Epithelial cell of prostate (primary cell): ENCODE data around the gene CHRNA4.
"Not testable (repeated sequence)": the region's sequence is repeated elsewhere in the genome, so short reads cannot be mapped to it uniquely, and the experiment has no call there.

Source experiments
- DNase-seq: peaks from one replicate; pipeline ENCODE4 v3.0.0-alpha.2; 2011; ENCODE audit warnings: low read depth, low spot score
- H3K27ac ChIP-seq: fragments of 450-650 bp; 2 replicates; pipeline ENCODE4 v1.5.1; 2017; ENCODE audit warnings: mild to moderate bottlenecking

The CHRNA4 gene

DNA sequence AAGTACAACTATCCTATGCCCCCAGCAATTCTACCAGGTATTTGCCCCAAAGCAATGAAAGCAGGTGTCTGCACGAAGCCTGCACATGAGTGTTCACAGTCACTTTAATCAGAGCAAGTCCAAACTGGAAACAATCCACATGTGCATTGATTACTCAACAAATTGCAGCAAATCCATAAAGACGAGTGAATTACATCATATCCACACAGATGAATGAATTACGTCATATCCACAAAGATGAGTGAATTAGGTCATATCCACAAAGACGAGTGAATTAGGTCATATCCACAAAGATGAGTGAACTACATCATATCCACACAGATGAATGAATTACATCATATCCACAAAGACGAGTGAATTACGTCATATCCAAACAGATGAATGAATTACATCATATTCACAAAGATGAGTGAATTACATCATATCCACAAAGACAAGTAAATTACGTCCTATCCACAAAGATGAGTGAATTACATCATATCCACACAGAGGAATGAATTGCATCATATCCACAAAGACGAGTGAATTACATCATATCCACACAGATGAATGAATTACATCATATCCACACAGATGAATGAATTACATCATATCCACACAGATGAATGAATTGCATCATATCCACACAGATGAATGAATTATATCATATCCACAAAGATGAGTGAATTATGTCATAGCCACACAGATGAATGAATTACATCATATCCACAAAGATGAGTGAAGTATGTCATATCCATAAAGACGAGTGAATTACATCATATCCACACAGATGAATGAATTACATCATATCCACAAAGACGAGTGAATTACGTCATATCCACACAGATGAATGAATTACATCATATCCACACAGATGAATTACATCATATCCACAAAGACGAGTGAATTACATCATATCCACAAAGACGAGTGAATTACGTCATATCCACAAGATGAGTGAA lies 21.7 kb downstream of the CHRNA4 start:
- not testable (repeated sequence) for DNase-seq

DNA sequence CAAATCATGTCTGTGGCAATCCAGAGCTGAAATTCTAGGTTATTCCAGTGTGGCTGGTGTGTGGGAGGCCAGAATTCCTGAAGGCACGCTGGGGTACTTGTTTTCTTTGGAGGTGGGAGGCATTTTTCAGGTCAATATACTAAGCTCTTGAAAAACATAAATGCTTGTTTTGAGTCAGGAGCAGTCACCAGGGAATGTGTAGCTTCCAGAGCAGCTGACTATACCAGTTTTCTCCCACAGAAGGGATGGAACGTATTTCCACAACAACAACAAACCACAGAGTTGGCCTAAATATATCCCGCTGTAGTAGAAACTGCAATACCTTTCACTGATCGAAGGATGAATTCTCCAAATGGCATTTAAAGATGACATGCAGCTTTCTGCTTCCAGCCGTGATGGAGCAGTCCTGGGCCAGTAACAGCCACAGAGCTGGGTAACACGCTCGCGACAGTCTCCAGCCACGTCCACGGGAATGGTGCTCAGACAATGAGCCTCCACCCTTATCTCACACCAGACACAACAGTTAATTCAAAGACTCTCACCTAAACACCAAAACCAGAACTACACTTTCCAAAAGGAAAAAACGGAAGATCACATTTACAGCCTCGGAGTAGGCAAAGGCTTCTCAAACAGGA lies 23.2 kb downstream of the CHRNA4 start:
- DNase-seq: no peak
- H3K27ac ChIP-seq: no peak overlapping the region

More for the DNA sequence above, 21.7 kb downstream of the CHRNA4 start:
- not testable (repeated sequence) for H3K27ac ChIP-seq

DNA sequence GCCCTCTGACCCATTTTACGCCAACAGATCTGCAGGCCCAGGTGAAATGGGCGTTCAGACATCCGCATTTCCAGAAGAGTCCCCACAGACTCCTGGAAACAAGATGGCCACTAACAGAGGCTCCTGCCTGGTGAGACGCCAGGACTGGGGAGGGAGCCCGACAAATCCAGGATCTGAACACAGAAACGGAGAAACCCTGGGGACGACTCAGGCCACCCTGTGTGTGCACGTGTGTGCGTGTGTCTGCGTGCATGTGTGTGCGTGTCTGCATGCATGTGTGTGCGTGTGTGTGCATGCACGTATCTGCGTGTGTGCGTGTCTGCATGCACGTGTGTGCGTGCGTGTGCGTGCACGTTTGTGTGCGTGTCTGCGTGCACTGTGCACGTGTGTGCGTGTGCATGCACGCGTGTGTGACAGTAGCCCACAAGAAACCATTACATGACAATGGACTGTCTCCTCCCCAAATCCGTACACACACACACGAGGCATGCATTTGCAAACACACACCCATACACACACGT lies 24.9 kb downstream of the CHRNA4 start:
- H3K27ac ChIP-seq: no peak overlapping the region
- no peak for DNase-seq

DNA sequence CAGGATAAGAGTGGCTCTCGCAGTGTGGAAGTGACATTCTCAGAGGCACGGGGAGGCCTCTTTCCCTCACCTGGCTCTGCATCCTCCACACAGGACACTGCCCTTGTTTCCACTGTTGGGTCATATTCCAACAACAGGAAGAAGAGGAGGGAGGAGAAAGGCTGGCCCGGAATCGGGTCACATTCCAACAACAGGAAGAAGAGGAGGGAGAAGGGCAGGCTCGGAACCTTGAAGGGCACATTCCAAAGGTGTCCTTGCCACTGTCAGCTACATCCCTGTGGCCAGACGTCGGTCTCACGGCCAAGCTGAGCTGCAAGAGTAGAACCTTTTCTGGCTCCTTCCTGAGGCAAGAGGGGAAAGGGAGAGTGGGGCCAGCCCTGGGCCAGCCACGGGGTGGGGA lies 25.4 kb downstream of the CHRNA4 start:
- no peak overlapping the region for H3K27ac ChIP-seq
- no peak for DNase-seq

DNA sequence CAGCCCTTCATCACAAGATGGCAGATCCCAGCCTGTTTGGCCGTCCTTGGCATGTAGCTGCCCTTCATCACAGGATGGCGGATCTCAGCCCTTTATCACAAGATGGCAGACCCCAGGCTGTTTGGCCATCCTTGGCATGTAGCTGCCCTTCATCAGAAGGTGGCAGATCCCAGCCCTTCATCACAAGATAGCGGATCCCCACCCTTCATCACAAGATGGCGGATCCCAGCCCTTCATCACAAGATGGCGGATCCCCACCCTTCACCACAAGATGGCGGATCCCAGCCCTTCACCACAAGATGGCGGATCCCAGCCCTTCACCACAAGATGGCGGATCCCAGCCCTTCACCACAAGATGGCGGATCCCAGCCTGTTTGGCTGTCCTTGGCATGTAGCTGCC lies 26.1 kb downstream of the CHRNA4 start:
- DNase-seq, H3K27ac ChIP-seq: not testable (repeated sequence)

DNA sequence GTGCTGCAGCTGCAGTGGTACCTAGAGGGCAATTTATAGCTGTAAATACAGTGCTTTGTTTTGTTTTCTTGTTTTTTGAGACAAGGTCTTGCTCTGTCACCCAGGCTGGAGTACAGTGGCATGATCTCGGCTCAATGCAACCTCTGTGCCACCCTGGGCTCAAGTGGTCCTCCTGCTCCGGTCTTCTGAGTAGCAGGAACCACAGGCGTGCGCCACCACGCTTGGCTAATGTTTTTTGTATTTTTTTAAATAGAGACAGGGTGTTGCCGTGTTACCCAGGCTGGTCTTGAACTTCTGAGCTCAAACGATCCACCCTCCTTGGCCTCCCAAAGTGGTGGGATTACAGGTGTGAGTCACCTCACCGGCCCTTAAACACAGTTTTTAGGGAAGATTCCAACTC lies 26.8 kb downstream of the CHRNA4 start:
- no peak for DNase-seq
- H3K27ac ChIP-seq: no peak overlapping the region

DNA sequence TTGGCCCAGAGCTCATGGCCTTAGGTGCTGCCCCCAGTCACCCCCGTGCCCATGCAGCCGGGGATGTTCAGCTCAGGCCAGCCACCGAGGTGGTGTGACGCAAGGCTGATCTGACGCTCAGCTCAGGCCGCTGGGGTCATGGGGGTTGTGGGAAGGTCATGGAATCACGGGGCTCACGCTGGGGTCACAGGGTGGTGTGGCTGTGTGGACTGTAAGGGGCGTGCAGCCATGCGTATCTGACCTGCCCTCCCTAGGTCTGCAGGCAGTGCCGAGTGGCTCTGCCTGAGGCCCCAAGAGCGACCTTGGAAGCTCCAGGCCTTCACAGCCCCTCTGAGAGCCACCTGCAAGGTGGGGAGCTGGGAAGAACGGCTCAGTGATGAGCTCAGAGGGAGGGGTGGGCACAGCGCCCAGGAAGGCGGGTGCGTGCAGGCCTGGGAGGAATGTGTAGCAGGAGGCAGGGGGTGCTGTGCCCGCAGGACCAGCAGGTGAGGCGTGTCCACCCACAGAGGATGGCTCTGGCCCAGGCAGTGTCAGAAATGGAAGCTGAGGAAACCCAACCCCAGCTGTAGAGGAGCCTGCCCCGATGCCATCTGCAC lies 27.8 kb downstream of the CHRNA4 start:
- DNase-seq: no peak
- no peak overlapping the region for H3K27ac ChIP-seq

DNA sequence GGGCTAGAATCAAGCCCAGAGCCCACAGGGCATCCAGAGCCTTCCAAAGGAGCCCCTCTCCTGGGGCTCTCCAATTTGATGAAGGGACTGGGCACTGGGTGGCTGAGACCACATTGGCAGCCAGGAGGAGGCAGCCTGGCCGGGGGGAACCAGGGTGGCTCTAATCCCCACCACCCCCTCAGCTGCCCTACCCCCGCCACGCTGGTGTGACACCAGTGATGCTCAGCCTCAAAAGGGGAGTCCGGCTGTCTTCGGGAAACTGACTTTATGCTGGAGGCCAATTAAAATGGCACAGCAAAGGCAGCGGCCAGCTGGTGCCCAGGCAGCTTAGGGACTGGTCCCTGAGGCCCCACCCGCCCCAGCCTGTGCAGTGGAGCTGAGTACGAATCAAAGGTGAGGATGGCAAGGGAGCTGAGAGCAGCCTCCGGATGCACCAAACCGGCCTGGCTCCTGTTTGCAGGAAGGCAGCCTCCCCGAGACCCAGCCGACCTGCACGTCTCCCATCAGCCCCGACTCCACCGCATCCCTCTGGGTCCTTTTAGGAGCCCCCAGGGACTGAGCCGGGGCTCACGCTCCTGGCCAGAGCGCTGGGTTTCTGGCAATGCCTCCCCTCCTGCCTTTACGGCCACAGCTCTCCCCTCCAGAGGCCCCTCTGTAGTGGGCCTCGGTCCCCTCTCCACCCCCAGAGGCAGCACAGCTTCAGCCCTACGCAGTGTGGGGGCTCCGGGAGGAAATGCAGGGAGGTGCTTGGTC lies 28.5 kb downstream of the CHRNA4 start:
- no peak for DNase-seq
- H3K27ac ChIP-seq: no peak overlapping the region

DNA sequence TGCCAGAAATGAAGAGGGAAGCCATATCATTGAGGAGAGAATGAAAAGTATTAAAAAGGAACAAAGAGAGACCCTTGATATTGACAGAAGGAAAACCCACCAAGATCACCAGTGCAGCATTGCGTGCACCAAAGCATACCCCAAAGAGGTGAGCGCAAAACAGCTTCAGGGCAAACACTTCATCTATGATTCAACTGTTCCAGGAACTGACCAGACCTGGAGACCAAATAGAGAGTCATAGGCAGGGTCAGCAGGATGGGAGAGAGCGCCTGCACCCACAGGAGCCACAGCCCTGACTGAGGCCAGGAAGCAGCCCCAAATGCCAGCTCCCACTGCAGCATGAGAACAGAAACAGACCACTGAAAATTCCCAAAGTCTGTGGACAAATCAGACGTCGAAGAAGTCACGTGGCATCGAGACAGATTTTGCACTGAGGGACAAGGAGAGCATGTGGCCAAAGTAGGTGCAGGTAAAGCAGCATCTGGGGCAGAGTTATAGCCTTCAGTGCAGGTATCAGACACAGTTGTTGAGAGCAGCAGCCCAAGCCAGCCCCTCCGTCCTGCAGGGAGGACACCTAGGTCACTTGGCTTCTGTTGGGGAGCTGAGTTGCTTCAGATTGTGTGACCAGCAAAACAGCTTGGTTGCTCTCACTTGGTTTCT lies 29.3 kb downstream of the CHRNA4 start:
- H3K27ac ChIP-seq: no peak overlapping the region
- no peak for DNase-seq

DNA sequence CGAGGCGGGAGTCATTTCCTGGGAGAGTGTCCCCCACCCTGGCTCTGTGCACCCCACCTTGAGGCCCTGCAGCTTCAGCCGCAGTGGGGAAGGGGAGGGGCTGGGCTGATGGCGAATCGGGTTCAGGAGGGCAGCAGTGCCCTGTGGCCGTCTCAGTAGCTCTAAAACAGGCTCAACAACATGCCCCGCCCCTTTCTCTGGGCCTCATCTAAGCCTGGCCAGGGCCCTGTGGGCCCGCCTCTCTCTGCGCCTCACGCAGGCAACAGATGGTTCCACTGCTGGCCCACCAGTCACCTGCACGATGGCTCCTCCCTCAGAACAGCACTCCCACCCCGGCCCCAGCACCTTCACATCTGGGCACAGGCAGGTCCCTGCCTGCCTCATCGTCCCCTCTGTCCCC lies 30.2 kb downstream of the CHRNA4 start:
- DNase-seq: no peak
- no peak overlapping the region for H3K27ac ChIP-seq

DNA sequence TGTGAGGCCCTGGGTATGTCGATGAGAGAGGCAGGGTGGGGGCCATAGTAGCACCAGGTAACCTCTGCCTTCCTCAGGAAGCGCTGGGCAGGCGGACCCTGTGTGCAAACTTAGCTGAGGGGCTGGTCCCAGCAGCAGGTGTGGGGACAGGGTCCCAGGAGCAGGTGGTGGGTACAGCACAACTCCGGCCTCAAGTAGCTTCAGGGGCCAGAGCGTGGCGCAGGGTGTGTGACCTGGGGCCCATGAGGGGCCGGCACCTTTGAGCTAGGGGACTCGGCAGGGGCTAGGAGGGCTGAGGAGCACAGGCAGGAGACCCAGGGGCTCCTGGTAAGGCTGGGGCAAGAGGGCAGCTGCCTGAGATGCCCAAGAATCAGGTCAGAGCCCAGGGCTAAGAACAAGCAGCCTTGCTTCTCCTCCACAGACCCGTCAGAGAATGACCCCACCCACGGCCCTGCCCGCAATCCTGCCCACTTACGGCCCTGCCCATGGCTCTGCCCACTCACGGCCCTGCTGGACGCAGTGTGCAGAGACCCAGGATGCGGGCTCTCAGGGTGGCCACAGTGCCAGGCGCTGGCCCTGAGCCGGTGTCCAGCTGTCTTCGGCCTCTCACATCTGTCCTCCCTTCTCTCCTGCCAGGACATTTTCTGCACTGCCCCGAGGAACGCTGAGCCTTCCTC lies 30.9 kb downstream of the CHRNA4 start:
- DNase-seq: no peak
- H3K27ac ChIP-seq: no peak overlapping the region

DNA sequence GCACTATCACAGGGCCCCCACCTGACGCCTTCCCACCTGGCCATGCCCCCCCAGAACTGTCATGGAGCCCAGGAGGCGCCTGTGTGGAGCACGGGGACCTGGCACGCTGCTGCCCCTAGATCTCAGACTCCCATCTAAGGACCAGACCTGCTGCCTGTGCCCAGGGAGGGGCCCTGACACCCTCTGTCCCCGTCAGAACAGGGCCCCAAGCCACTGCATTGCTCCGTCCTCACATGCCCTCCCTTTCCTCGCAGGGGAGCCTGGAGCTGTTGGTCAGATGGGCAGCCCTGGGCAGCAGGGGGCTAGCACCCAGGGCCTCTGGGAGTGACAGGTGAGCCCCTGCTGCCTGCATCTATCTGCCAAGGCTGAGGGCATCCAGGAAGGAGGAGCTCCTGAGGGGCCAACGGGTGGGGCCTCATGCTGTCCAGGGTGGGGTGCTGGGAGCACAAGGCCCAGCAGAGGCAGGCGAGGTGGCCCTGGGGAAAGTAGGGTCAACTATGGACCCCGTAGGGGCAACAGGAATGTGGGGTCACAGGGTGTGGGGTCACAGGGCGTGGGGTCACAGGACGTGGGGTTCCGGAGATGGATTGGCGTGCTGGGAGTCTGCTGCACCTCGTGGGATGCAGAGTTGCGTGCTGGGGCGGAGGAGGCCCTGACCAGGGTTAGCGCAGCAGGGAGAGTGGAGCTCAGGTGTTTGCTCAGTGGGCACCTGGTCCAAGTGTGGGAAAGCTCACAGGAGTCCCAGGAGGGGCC lies 31.6 kb downstream of the CHRNA4 start:
- H3K27ac ChIP-seq: no peak overlapping the region
- no peak for DNase-seq

DNA sequence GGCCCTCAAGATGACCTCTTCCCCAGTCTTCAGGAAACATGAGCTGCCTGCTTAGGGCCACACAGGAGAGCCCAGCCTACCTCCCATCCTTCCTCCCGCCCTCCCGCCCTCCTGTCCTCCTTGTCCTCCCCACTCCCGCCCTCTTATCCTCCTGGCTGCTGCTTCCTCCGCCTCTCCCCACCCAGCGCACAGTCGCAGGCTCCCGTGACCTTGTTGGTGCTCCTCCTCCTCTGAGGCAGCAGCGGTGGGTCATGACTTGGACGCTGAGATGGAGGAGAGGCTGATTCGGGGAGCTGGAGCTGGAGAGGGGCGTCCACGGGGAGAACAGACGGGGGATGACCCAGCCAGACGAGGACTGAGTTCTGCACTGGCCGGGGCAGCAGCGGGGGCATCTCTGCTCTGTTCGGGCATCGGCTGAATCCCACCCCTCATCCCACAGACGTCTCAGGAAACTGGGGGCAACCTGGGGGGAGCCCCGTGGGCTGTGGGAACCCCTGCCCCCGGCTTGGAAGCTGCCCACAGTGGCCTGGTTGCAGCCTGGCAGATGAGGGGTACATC lies 32.4 kb downstream of the CHRNA4 start:
- DNase-seq: no peak
- H3K27ac ChIP-seq: no peak overlapping the region

DNA sequence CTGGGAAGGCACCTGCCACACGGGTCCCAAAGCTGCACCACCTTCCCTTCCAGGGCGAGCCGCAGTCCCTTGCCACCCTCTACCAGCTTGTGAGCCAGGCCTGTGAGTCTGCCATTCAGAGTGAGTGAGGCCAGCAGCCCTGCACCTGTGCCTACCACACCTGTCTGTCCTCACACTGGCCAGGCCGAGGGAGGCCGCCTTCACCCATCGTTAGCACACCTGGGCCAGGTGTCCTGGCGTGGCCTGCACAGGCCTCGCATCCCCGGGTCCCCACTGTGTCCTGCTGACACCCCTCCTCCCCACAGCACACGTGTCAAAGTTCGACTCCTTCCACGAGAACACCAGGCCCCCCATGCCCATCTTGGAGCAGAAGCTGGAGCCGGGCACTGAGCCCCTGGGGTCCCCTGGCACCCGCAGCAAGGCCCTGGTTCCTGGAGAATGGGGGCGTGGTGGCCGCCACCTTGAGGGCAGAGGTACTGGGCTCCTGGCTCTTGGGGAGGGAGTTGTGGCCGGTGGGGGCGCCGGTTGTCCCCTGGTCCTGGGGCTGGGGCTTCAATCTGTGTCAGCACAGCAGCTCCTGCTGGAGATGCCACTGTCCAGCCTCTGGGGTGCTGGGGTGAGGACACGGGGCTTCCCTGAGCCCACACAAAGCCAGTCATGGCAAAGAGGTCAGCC lies 33.0 kb downstream of the CHRNA4 start:
- no peak for DNase-seq
- H3K27ac ChIP-seq: no peak overlapping the region

DNA sequence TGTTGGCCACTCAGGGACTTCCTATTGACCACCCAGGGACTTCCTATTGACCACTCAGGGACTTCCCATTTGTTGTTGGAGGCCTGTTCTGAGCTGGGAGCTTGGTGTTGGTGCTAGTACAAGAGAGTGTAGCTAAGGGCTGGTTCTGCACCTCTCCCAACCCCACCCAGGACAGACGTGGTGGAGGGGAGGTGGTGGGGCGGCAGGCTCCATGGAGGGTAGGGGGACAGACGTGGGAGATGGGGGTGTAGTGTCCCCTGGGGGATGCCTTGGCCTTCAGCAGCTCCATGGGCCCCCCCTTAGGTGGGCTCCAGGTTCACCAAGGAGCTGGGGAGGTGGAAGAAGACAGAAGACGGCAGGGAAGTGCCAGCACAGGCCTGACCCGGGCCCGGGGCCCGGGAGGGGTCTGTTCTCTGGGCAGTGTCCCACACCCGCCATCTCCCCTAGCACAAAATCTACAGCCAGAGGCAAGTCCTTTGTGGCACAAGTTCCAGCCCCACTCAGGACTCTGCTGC lies 33.9 kb downstream of the CHRNA4 start:
- H3K27ac ChIP-seq: no peak overlapping the region
- no peak for DNase-seq

DNA sequence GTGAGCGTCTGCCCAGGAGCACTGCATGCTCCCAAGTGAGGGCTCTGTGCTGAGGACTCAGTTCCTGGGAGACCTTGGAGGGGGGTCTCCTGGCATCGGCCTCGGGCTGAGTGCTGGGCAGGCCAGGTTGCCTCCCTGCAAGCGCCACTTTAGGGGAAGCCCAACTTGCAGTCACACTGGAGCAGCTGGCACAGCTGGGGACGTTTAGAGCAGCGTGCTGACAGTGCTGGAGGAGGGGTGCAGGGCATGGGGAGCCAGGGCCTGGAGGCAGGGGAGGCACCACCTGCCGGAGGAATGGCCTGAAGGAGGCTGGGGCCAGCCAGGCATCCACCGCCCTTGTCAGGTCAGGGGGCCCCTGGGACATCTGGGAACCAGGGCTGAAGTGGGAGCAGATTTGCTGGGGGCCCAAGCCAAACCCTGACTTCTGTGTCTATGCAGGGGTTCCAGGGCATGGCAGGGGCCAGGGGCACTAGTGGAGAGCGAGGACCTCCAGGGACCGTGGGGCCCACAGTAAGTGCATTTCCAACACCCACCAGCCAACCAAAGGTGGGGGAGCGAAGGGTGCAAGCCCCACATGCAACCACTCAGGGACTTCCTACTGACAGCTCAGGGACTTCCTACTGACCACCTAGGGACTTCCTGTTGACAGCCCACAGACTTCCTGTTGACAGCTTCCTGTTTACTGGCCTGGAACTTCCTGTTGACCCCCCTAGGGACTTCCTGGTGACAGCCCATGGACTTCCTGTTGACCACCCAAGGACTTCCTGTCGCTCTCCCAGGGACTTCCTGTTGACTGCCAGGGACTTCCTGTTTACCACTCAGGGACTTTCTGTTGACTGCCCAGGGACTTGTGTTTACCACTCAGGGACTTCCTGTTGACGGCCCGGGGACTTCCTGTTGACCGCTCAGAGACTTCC lies 34.6 kb downstream of the CHRNA4 start:
- no peak overlapping the region for H3K27ac ChIP-seq
- no peak for DNase-seq
